Retina (tissue), 1 donor: ENCODE data around the gene MAN1A2.
"Not testable (repeated sequence)": the region's sequence is repeated elsewhere in the genome, so short reads cannot be mapped to it uniquely, and the experiment has no call there.

Experiments used
- DNase-seq: peaks from one replicate; pipeline ENCODE4 v3.0.0-alpha.2; 2016

MAN1A2 gene

DNA sequence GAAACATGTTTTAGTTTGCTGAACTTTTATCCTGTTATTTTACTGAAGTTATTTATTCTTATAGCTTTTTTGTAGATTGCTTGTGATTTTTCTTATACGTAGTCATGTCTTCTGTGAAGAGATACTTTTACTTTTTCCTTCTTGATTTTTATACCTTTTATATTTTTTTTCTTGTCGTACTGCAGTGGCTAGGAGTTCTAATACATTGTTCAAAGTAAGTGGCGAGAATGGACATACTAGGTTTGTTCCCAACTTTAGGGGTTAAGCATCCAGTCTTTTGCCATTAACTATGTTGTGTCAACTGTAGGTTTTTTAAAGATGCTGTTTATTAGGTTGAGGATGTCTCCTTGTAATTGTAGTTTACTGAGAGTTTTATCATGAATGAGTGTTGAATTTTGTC lies 36.3 kb downstream of the MAN1A2 start:
- DNase-seq, result no peak

DNA sequence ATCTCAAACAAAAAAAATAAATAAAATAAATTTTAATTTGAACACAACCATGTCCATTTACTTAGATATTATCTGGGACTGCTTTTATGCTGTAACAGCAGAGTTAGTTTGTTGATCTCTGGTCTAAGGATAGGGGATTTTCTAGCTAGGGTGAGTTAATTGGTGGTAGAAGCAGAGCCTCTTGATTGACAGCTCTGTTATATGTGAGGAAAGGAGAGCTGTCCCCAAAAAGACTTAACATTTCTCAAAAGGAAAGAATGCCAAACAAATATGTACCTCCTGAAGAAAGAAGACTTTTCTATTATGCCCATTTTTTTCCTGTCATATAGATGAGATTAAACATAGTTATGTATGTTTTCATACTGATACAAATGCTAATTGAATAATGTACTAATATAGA lies 37.8 kb downstream of the MAN1A2 start:
- no peak for DNase-seq

DNA sequence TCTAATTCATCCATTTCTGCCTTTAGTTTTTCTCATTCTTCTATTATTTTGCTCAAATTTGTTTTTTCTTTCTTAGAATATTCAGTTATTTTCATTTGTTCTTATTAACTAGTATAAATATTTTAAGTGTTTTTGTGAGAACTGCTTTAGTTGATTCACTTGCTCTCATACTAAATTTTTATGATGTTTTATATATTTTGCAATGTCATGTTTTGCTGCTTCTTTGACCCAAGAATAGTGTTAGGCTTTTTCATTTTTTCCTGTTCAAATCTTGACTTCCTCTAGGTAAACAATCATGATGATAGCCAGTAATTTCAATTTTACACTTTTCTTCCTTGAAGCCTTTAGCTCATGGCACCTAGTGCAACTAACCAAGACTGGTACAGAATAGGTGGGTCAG lies 45.2 kb downstream of the MAN1A2 start:
- DNase-seq, result no peak

DNA sequence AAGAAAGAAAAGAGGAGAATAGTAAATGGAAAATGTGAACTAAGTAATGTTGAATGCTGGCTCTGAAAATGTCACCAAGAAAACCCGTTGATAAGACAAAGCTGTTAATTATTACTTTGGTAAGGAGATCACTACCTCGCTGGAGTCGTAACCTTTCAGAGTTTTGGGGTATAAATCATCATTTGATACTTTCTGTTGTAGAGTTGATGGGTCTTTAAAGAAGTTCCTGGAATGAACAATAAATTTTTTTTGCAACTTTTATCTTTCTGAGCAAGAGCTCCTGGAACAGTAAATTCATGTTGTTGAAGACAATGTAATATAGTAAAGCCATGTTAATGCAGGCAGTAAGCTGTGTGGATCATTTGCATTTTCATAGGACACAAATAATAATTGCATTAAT lies 46.2 kb downstream of the MAN1A2 start:
- no peak for DNase-seq

DNA sequence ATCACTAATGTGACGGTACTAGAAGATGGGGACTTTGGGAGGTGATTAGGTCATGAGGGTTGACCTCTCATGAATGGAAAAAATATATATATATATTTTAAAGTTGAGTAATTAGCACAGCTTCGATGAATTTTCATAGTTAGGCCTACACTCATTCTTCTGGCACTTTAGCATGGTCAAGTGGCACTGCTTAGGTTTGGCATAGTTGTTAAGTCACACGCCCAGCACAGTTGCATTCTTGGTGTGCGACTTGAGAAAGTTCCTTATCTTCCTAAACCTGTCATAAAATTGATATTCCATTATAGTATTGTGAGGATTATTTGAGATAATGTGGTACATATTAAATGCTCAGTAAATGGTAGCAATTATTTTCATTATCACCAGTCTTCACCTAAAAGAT lies 47.7 kb downstream of the MAN1A2 start:
- no peak for DNase-seq

DNA sequence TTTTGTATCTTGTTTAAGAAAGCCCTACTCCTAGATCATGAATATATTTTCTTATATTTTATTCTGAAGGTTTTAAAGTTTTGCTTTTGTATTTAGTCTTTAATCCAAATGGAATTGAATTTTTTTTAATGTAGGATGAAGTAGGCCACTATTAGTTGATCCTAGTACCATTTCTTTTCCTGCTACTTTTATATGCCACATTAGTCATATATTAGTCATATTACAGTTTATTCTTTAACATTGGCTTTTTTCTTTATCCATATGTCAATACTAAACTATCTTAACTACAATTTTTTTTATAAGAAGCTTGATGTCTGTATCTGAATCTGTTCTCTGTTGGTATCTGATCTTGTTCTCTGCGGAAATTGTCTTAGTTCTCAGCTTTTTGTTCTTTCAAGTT lies 48.8 kb downstream of the MAN1A2 start:
- DNase-seq, result no peak

DNA sequence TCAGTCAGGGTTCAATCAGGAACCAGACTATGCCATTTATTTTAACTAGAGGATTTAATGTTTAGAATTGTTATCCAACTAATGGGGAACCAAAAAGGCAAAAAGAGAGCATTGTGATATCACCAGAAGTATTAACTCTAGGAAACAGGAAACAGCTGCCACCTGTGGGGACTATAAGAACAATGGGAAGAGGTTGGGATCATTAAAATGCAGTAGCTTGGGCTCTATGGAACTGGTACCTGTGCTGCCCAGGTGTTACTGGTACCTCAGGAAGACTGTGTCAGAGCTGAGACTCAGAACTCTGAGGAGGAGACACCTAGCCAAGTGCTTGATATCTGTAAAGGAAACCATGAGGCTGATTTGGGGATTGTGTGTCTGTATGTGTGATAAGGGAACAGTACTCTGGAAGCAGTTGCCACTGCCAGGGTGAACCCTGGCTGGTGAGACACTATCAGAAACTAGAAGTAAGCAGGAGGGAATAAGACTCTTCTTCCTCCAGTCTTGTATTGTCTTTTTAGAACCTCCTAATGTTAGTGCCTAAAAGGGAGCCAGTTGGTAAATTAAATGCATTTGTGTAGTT lies 49.4 kb downstream of the MAN1A2 start:
- no peak for DNase-seq

DNA sequence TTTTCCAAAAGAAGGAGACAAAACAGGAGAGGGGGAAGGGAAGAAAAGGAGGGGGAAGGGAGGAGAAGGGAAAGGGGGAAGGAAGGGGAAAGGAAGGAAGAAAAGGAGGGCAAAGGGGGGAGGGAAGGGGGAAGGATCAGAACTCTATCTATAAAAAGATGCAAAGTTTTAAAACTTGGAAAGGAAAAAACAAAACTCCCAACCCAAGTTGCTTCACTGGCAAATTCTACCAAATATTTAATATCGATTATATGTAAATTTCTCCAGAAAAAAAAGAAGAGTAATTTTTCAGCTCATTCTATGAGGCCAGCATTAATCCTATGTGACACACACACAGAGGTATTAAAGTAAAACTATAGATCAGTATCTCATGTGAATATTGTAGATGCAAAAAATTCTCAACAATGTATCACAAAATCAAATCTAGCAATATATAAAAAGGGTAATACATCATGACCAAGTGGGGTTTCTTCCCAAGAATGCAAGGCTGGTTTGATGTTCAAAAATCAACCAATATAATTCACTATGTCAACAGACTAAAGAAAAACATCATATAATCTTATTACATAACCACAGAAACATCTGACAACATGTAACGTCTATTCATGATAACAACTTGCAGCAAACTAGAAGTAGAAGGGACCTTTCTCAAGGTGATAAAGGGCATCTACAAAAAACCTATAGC lies 57.9 kb downstream of the MAN1A2 start:
- DNase-seq, result no peak

DNA sequence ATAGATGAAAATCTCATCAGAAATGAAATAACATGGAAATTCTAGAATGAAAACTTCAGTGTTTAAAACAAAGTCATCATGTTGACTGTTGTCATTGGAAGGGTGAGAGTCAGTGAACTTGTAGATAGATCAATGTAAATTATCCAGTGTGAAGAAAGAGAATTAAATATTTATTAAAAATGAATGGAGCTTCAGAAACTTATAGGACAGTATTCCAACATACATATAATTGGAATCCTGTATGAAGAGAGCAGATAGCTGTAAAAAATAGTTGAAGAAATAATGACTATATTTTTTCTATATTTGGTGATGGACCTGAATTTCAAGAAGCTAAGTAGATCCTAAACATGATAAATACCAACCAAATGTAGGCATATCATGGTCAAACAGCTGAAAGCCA lies 60.0 kb downstream of the MAN1A2 start:
- no peak for DNase-seq

DNA sequence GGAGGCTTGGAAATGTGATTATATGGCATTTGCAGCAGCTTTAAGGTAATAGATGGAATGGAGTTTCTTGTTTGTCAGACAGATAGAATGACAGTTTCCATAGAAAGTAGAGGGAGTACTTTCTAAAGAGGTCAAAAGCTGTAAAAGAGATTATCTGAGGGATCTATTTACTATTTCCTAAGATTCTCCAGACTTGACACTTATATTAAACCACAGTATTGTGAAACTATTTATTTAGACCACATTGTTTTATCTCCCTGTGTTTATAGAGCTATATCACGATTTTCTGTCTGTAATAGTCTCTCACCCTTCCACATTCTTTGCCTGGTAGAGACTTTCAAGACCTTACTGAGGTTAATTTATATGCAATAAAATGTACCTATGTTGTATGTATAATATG lies 66.7 kb downstream of the MAN1A2 start:
- no peak for DNase-seq

DNA sequence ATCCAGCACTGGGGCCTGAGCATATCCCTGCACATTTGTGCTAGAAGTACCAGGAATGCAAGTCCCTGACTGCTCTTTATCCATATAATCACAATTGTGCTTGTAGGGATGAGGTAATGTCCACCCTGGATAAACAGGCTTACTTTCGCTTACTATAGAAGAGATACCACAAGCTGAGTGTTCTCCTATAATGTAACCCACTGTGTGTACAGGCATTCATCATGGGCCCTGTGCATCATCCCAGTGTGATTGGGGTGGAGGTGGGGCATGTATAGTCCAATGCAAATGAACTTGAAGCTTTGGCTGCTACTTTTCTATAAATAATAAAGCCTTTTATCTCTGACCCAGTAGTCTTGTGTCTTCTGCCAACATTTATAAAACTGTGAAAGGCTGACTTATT lies 69.3 kb downstream of the MAN1A2 start:
- DNase-seq, result no peak

DNA sequence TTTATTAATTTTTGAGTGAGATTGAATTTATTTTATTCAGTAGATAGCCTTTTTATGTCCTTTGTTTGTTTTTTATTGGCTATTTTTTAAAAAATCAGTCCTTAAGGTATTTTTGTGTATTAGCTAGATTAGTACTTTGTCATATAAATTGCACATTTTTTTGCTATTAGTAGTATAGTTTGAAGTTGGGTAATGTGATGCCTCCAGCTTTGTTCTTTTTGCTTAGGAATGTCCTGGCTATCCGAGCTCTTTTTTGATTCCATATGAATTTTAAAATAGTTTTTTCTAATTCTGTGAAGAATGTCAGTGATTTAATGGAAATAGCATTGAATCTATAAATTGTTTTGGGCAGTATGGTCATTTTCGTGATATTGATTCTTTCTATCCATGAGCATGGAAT lies 80.4 kb downstream of the MAN1A2 start:
- no peak for DNase-seq

DNA sequence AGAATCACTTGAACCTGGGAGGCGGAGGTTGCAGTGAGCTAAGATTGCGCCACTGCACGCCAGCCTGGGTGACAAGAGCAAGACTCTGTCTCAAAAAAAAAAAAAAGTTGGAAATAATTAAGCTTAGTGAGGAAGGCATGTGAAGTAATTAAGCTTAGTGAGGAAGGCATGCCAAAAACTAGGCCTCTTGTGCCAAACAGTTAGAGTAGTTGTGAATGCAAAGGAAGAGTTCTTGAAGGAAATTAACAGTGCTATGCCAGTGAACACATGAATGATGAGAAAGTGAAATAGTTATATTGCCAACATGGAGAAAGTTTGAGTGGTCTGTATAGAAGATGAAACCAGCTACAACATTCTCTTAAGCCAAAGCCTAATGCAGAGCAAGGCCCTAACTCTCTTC lies 85.0 kb downstream of the MAN1A2 start:
- no peak for DNase-seq

DNA sequence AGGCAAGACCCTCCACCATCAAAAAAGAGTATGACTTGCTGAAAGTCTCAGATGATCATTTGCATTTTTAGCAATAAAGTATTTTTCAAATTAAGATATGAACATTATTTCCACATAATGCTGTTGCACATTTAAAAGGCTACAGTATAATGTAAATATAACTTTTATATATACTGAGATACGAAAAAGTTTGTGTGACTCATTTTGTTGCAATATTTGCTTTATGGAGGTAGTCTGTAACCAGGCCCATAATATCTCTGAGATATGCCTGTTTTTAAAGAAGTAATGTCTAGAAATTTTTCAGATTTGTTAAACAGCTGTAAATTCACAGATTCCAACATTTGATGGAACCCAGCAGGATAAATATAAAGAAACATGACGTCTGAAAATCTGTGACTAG lies 86.7 kb downstream of the MAN1A2 start:
- no peak for DNase-seq

DNA sequence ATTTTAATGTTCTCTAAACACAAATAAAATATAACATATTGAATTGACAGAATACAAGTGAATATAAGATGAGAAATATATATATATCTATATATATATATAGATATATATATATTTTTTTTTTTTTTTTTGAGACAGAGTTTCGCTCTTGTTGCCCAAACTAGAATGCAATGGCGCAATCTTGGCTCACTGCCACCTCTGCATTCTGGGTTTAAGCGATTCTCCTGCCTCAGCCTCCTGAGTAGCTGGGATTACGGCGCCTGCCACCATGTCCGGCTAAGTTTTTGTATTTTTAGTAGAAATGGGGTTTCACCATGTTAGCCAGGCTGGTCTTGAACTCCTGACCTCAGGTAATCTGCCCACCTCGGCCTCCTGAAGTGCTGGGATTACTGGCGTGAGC lies 91.2 kb downstream of the MAN1A2 start:
- DNase-seq, result not testable (repeated sequence)

DNA sequence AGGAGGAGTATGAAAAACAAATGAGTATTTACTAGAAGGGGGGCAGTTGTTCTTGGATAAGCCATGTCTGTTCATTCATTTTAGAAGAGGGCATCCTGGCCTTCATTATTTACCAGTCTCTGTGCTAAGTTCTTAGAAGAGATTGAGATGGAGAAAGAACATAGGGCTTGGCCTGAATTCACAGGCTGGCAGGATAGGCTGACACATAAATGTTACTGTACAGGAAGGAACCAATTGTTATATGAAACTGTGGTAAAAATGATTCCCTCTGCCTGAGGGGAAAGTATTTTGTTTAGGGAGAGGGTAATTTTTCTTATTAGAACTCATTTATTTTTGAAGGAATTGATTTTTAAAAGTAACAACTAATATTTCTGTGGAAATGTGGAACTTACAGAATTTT lies 99.5 kb downstream of the MAN1A2 start:
- no peak for DNase-seq

DNA sequence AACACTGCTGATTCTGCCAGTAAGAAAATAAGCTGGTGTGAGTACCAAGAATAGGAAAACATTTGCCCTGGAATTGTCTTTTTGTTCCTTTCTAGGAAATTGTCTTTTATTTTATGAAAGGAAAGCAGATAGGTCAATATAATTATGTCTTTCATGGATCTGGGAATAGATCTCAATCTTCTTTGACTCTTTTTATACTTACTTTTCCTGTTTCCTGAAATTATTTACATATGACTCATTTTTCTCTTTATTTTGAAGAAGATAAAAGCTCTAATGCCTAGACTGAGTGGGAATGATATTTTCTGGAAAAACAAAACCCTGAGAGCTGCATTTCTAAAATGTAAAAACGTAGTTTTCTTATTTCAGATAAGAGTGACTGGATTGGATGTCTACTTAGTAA lies 100.1 kb downstream of the MAN1A2 start:
- no peak for DNase-seq

DNA sequence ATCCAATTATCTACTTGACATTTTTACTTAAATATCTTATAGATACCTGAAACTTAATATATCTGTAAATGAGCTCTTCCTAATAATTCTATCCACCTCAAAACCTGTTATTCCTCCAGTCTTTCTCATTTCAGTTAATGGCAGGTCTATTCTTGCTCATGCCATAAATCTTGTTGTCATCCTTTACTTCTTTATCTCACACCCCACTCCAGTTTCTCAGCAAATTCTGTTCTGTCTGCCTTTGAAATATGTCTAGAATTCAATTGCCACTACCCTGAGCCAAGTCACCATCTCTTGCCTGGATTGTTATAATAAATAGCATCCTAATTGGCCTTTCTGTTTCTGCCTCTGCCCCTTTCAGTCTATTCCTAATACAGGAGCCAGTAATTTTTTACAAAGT lies 105.8 kb downstream of the MAN1A2 start:
- no peak for DNase-seq

DNA sequence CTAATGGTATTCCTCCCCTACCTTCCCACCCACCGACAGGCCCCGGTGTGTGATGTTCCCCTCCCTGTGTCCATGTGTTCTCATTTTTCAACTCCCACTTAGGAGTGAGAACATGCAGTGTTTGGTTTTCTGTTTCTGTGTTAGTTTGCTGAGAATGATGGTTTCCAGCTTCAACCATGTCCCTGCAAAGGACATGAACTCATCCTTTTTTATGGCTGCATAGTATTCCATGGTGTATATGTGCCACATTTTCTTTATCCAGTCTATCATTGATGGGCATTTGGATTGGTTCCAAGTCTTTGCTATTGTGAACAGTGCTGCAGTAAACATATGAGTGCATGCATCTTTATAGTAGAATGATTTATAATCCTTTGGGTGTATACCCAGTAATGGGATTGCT lies 108.2 kb downstream of the MAN1A2 start:
- not testable (repeated sequence) for DNase-seq

DNA sequence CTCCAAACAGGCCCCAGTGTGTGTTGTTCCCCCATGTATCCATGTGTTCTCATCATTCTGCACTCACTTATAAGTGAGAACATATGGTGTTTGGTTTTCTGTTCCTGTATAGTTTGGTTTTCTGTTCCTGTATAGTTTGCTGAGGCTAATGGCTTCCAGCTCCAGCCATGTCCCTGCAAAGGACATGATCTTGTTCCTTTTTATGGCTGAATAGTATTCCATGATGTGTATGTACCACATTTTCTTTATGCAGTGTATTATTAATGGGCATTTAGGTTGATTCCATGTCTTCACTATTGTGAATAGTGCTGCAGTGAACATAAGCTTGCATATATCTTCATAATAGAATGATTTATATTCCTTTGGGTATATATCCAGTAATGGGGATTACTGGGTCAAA lies 111.8 kb downstream of the MAN1A2 start:
- no peak for DNase-seq

DNA sequence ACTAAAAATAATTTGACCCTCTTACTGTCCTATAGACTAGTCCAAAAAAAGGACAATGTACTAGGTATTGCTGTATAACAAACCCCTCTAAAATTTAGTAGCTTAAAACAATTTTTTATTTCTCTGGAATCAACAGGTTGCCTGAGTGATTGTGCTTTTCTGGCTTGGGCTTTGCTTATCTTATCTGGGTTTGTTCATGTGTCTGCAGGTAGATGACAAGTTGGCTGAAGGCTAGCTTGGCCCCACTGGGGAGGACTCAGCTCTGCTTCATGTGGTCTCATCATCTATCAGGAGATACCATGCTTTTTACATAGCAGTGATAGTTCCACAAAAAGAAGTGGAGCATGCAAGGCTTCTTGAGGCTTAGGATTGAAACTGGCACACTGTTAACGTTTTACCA lies 114.2 kb downstream of the MAN1A2 start:
- no peak for DNase-seq

DNA sequence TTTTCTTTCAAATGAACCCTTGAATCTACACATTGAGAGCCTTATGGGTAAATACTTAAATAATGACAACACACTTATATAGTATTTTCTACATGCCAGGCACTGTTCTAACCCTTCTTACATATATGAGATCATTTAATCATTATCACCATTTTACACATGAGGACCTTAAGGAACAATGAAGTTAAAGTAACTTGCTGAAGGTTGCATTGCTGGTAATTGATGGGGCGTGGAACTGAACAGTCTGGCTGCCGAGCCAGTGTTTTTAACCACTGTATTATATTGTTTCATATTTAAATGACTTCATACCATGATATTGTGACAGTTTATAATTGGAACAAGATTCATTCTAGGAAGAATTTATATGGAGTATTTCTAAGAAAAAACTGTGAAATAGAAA lies 126.7 kb downstream of the MAN1A2 start:
- DNase-seq, result no peak

DNA sequence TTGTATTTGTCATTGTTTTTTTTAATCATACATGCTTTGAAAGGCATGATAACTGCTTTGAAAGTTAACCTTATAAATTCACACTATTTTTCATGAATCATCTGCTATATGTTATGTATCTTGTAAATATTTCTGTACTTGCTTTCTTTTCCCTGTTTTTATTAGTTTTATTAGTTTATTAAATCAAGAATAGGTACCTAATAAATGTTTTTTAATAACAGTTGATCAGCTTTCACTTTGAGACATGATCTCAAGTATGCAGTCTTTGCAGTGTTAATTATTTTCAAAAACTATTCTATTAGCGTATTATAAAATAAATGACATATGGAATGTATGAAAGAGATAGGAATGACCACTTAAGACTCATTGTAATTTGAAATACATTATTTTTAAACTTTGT lies 127.8 kb downstream of the MAN1A2 start:
- no peak for DNase-seq

DNA sequence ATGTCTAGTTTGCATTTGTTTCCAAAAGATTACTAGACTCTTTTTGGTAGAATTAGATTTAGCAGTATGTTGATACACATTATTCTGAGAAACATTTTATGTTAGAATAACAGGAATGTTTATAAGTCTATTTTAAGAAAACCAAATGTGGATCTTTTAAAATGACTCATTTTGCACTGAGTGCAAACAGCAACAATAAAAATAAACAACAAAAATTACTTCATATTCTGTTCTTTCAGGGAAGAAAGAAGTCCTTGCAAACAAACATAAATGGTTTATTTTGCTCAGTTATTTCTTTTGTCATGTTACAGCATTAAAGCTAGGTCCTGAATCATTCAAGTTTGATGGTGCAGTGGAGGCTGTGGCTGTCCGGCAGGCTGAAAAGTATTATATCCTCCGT lies 131.8 kb downstream of the MAN1A2 start:
- no peak for DNase-seq

DNA sequence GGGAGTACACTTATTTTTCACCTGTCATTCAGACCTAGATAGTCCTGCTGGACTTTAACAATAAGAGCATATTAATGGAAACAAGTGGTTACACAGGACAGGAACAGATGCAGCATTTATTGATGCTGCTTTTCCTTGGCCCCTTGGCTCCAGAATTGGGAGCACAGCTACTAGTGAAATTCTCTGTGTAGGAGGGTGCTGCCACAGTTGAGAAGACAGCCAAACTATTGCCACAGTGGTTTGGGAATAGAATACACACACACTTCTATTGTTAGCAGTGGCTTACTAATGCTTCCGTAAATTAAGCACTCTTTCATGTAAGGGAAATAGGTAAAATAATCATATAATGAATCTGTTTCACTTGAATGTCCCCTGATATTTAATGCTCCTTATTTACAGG lies 133.3 kb downstream of the MAN1A2 start:
- DNase-seq, result no peak
